Body of pancreas (tissue), 4 donors: ENCODE measurements around the gene ANKRD34A.

Source experiments
- CTCF ChIP-seq, 7 experiments: fragments of 450-650 bp in 4 of 7; fragments of 200-600 bp in 3 of 7; sonication (generic) in 3 of 7; IDR thresholded peaks; one replicate each; pipeline ENCODE4 v1.5.1; 2016 to 2019; ENCODE audit warnings: antibody characterized with exemption in 7 of 7
- POLR2A ChIP-seq, 3 donors: fragments of 450-650 bp; IDR thresholded peaks; one replicate each; pipeline ENCODE4 v1.6.1; 2016; ENCODE audit warnings: antibody characterized with exemption in 3 of 3, mild to moderate bottlenecking in 2 of 3

GRCh38 chr1:145978471-145978853, 14.1 kb upstream of the ANKRD34A start:
- TF ChIP-seq POLR2A (IDR thresholded peaks at IDR 0.05): no peak
- TF ChIP-seq CTCF (IDR thresholded peaks at IDR 0.05): no peak
